ENCODE measurements around the gene UNC45A. TPM values are rescaled to one million over a fixed set of nuclear protein-coding genes. Genes with fewer than 3 reads are reported as not detected.

Gene UNC45A
- total and polyA plus RNA-seq, 2 of the 13 experiments (the other 11 are each of a cell fraction or from before 2014, with no cell fraction given), result 33.8 to 39.7 TPM

DNA sequence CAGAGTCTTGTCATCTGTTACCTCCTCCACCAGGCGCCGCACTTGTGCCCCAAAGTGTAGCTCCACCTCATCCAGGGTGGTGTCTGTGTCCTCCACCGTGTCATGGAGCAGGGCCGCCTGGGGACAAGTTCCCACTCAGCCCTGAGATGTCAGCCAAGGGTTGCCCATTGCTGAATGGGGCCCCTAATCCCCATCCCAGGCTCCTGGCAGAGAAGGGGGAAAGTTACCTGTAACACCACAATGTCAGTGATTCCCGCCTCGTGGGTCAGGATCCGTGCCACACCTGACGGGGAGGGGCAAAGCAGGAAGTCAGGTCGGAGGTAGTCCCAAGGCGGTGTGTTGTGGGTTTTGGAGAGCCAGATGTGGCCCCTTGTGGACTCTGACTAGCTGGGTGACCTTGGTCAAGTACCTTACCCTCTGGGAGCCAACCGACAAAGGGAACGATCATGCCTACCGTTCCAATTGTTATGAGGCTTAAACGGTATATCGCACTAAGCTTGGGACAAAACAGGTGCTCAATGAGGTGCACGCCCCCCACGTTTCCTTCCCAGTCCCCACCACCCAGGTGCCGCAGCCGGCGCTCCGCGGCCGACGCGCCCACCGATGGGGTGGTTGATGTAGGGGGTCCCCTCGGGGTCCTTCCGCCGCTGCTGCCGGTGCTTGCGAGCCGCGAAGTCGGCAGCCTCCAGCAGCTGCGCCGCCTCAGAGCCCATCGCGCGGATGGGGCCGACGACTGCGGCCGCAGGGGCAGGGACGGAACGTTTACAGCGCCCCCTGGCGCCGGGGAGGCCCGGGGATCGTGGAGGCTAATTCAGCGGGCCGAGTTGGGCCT is 3.0 kb upstream of the UNC45A start, which contains the start of gene HDDC3 (continued):
- no peak for TF ChIP-seq FOXK1 (CRISPR knock-in tag; IDR thresholded peaks at IDR 0.05; ENCODE audit: borderline replicate concordance, low read depth)
- TF ChIP-seq, protein P1, sequence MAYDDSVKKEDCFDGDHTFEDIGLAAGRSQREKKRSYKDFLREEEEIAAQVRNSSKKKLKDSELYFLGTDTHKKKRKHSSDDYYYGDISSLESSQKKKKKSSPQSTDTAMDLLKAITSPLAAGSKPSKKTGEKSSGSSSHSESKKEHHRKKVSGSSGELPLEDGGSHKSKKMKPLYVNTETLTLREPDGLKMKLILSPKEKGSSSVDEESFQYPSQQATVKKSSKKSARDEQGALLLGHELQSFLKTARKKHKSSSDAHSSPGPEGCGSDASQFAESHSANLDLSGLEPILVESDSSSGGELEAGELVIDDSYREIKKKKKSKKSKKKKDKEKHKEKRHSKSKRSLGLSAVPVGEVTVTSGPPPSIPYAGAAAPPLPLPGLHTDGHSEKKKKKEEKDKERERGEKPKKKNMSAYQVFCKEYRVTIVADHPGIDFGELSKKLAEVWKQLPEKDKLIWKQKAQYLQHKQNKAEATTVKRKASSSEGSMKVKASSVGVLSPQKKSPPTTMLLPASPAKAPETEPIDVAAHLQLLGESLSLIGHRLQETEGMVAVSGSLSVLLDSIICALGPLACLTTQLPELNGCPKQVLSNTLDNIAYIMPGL (CRISPR knock-in tag; IDR thresholded peaks at IDR 0.05; ENCODE audit: borderline replicate concordance in 1 of 2, low read depth in 1 of 2), result peak; percentile 98 to 99
- TF ChIP-seq, protein P2, sequence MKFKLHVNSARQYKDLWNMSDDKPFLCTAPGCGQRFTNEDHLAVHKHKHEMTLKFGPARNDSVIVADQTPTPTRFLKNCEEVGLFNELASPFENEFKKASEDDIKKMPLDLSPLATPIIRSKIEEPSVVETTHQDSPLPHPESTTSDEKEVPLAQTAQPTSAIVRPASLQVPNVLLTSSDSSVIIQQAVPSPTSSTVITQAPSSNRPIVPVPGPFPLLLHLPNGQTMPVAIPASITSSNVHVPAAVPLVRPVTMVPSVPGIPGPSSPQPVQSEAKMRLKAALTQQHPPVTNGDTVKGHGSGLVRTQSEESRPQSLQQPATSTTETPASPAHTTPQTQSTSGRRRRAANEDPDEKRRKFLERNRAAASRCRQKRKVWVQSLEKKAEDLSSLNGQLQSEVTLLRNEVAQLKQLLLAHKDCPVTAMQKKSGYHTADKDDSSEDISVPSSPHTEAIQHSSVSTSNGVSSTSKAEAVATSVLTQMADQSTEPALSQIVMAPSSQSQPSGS (CRISPR knock-in tag; IDR thresholded peaks at IDR 0.05), result peak; percentile 79; the same call in 1 of the 2 replicates
- TF ChIP-seq, protein P3, sequence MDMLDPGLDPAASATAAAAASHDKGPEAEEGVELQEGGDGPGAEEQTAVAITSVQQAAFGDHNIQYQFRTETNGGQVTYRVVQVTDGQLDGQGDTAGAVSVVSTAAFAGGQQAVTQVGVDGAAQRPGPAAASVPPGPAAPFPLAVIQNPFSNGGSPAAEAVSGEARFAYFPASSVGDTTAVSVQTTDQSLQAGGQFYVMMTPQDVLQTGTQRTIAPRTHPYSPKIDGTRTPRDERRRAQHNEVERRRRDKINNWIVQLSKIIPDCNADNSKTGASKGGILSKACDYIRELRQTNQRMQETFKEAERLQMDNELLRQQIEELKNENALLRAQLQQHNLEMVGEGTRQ (IDR thresholded peaks at IDR 0.05; ENCODE audit: low read depth, low read length), result no peak
- TF ChIP-seq, protein P3 (CRISPR knock-in tag; IDR thresholded peaks at IDR 0.05; ENCODE audit: borderline replicate concordance), result no peak; the same call in 1 of the 2 replicates
- peak; percentile 65; the same call in 1 of the 2 replicates for TF ChIP-seq MIXL1 (CRISPR knock-in tag; IDR thresholded peaks at IDR 0.05)
- TF ChIP-seq, protein P4, sequence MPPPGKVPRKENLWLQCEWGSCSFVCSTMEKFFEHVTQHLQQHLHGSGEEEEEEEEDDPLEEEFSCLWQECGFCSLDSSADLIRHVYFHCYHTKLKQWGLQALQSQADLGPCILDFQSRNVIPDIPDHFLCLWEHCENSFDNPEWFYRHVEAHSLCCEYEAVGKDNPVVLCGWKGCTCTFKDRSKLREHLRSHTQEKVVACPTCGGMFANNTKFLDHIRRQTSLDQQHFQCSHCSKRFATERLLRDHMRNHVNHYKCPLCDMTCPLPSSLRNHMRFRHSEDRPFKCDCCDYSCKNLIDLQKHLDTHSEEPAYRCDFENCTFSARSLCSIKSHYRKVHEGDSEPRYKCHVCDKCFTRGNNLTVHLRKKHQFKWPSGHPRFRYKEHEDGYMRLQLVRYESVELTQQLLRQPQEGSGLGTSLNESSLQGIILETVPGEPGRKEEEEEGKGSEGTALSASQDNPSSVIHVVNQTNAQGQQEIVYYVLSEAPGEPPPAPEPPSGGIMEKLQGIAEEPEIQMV (CRISPR knock-in tag; IDR thresholded peaks at IDR 0.05; ENCODE audit: low read depth), result no peak; the same call in 1 of the 2 replicates
- no peak for TF ChIP-seq CENPX (CRISPR knock-in tag; IDR thresholded peaks at IDR 0.05)
- TF ChIP-seq MED13 (CRISPR knock-in tag; IDR thresholded peaks at IDR 0.05), result 0 out of 2 replicates have a peak, but pooled peaks have one; percentile 24
- TF ChIP-seq RFX5 (IDR thresholded peaks at IDR 0.05; ENCODE audit: low read depth, low read length), result peak; percentile 59
- TF ChIP-seq TAF15 (IDR thresholded peaks at IDR 0.05; ENCODE audit: low read depth, low read length, poor library complexity, severe bottlenecking), result no peak
- no peak for TF ChIP-seq SMAD1 (CRISPR knock-in tag; IDR thresholded peaks at IDR 0.05; ENCODE audit: borderline replicate concordance, low read depth)
- 0 out of 2 replicates have a peak, but pooled peaks have one; percentile 75 for TF ChIP-seq EED (CRISPR knock-in tag; IDR thresholded peaks at IDR 0.05)
- TF ChIP-seq ZNF598 (CRISPR knock-in tag; IDR thresholded peaks at IDR 0.05; ENCODE audit: borderline replicate concordance), result no peak
- no peak for TF ChIP-seq ZNF101 (CRISPR knock-in tag; IDR thresholded peaks at IDR 0.05; ENCODE audit: borderline replicate concordance, low read depth)
- TF ChIP-seq ZBTB8A (CRISPR knock-in tag; IDR thresholded peaks at IDR 0.05; ENCODE audit: borderline replicate concordance, low read depth), result no peak
- TF ChIP-seq, protein P5, sequence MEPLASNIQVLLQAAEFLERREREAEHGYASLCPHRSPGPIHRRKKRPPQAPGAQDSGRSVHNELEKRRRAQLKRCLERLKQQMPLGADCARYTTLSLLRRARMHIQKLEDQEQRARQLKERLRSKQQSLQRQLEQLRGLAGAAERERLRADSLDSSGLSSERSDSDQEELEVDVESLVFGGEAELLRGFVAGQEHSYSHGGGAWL (CRISPR knock-in tag; IDR thresholded peaks at IDR 0.05), result peak; percentile 83; the same call in 1 of the 2 replicates
- no peak for TF ChIP-seq RCOR2 (CRISPR knock-in tag; IDR thresholded peaks at IDR 0.05)
- TF ChIP-seq, protein P6, sequence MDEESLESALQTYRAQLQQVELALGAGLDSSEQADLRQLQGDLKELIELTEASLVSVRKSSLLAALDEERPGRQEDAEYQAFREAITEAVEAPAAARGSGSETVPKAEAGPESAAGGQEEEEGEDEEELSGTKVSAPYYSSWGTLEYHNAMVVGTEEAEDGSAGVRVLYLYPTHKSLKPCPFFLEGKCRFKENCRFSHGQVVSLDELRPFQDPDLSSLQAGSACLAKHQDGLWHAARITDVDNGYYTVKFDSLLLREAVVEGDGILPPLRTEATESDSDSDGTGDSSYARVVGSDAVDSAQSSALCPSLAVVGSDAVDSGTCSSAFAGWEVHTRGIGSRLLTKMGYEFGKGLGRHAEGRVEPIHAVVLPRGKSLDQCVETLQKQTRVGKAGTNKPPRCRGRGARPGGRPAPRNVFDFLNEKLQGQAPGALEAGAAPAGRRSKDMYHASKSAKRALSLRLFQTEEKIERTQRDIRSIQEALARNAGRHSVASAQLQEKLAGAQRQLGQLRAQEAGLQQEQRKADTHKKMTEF (CRISPR knock-in tag; IDR thresholded peaks at IDR 0.05), result peak; percentile 84

Measured in HepG2 (cell line).